Left ventricle myocardium inferior (tissue), 1 donor: ENCODE data around the gene HCN4. TPM values are rescaled to one million over a fixed set of nuclear protein-coding genes. Genes with fewer than 3 reads are reported as not detected.
A peak's percentile ranks its signal among the peaks of the same experiment; 100 is the strongest.
"Not testable (repeated sequence)": the region's sequence is repeated elsewhere in the genome, so short reads cannot be mapped to it uniquely, and the experiment has no call there.

Source experiments
- DNase-seq: peaks from one replicate; pipeline ENCODE4 v3.0.0-alpha.2; 2020
- H3K27ac ChIP-seq: fragments of 200-600 bp; replicated peaks from 2 replicates; pipeline ENCODE4 v1.8.0; 2021
- H3K27me3 ChIP-seq: fragments of 200-600 bp; 2 replicates; pipeline ENCODE4 v1.8.0; 2021; ENCODE audit warnings: low read depth
- H3K36me3 ChIP-seq: fragments of 200-600 bp; 2 replicates; pipeline ENCODE4 v1.8.0; 2021
- H3K4me1 ChIP-seq: fragments of 200-600 bp; 2 replicates; pipeline ENCODE4 v1.8.0; 2021
- H3K4me3 ChIP-seq: fragments of 200-600 bp; 2 replicates; pipeline ENCODE4 v1.8.0; 2021; ENCODE audit warnings: mild to moderate bottlenecking, moderate library complexity
- H3K9me3 ChIP-seq: fragments of 200-600 bp; replicated peaks from 2 replicates; pipeline ENCODE4 v1.8.0; 2021
- CTCF ChIP-seq: fragments of 200-600 bp; IDR thresholded peaks from 2 replicates; pipeline ENCODE4 v1.8.0; 2021; ENCODE audit warnings: antibody characterized with exemption, mild to moderate bottlenecking, borderline replicate concordance
- intact Hi-C: fragments of 100-400 bp; cut with micrococcal nuclease; formaldehyde crosslinking; loops from one replicate; pipeline ENCODE4 v1.11.0; 2022
- total RNA-seq: library from RNA; stranded (reverse); fragmentation: NEBNext Ultra II Directional; extraction: Animal tissue kit (Norgen Biotek cat#: 25700); gene quantifications from one replicate; pipeline ENCODE4 v1.2.1, GENCODE V29; 2021
- donor health status: DM: no; HTN: yes; CAD: no; lungs with severe emphysema.

HCN4 gene
- total RNA-seq, 1 donor from 2014 or later: 21.9 TPM

GRCh38 chr15:73317651-73318462 lies 50.9 kb downstream of the HCN4 start:
- intact Hi-C loops: no loop called here
- Histone ChIP-seq H3K27me3 (peaks cover 43% of the 10 kb centered on the region), H3K4me3 (no peak overlapping the region), H3K27ac (no peak overlapping the region), H3K4me1 (no peaks in the 10 kb centered on the region), H3K9me3 (no peaks in the 10 kb centered on the region), H3K36me3 (peaks cover under 1% of the 10 kb centered on the region)
- no peak for TF ChIP-seq CTCF
- DNase-seq: no peak

GRCh38 chr15:73313861-73314260 lies 54.9 kb downstream of the HCN4 start:
- H3K9me3 ChIP-seq: no peaks in the 10 kb centered on the region
- H3K27me3 ChIP-seq: peaks cover 6% of the 10 kb centered on the region
- H3K4me3 ChIP-seq: no peak overlapping the region
- H3K36me3 ChIP-seq: no peaks in the 10 kb centered on the region
- no peak overlapping the region for H3K27ac ChIP-seq
- intact Hi-C loops: no loop called here
- DNase-seq: no peak
- H3K4me1 ChIP-seq: no peaks in the 10 kb centered on the region
- TF ChIP-seq CTCF: no peak

GRCh38 chr15:73308305-73308704 lies 60.5 kb downstream of the HCN4 start:
- no peak overlapping the region for H3K27ac ChIP-seq
- TF ChIP-seq CTCF: no peak
- H3K4me1 ChIP-seq: no peaks in the 10 kb centered on the region
- no peak for DNase-seq
- no peaks in the 10 kb centered on the region for H3K9me3 ChIP-seq
- H3K36me3 ChIP-seq: peaks cover 6% of the 10 kb centered on the region
- intact Hi-C loops: no loop called here
- no peak overlapping the region for H3K4me3 ChIP-seq
- no peaks in the 10 kb centered on the region for H3K27me3 ChIP-seq

- Histone ChIP-seq H3K27ac (no peak overlapping the region), H3K9me3 (no peaks in the 10 kb centered on the region), H3K27me3 (no peaks in the 10 kb centered on the region), H3K4me1 (no peaks in the 10 kb centered on the region), H3K36me3 (peaks cover 30% of the 10 kb centered on the region), H3K4me3 (no peak overlapping the region)
- DNase-seq: no peak
- intact Hi-C loops: no loop called here
- TF ChIP-seq CTCF: peak; percentile 68
Measured at GRCh38 chr15:73305331-73306211, 63.2 kb downstream of the HCN4 start.

GRCh38 chr15:73303636-73304035 lies 65.1 kb downstream of the HCN4 start:
- no peaks in the 10 kb centered on the region for H3K27me3 ChIP-seq
- peaks cover 49% of the 10 kb centered on the region for H3K36me3 ChIP-seq
- intact Hi-C loops: no loop called here

GRCh38 chr15:73300286-73300685 lies 68.5 kb downstream of the HCN4 start:
- H3K36me3 ChIP-seq: peaks cover 53% of the 10 kb centered on the region
- H3K4me3 ChIP-seq, H3K4me1 ChIP-seq, DNase-seq, H3K9me3 ChIP-seq, intact Hi-C loops, H3K27me3 ChIP-seq, H3K27ac ChIP-seq: not testable (repeated sequence)

More at GRCh38 chr15:73303636-73304035, 65.1 kb downstream of the HCN4 start:
- DNase-seq: no peak
- H3K4me1 ChIP-seq: no peaks in the 10 kb centered on the region
- H3K9me3 ChIP-seq: no peaks in the 10 kb centered on the region
- H3K4me3 ChIP-seq: no peak overlapping the region
- H3K27ac ChIP-seq: no peak overlapping the region
- no peak for TF ChIP-seq CTCF
